PC-3 (cell line): ENCODE results near the gene FRZB.

Source experiments
- EZH2 ChIP-seq: fragments of 300-600 bp; sonication (generic); IDR thresholded peaks from one replicate; pipeline ENCODE4 v1.6.1; 2017; ENCODE audit warnings: antibody characterized with exemption, mild to moderate bottlenecking, low read length; ENCODE audit not compliant: unreplicated experiment
- TF ChIP-seq, protein P1 (sequence below): fragments of 300-600 bp; sonication (generic); conservative IDR thresholded peaks from 2 replicates; pipeline ENCODE4 v1.5.1; 2017; ENCODE audit warnings: antibody characterized with exemption, low read depth, mild to moderate bottlenecking, low read length

DNA sequence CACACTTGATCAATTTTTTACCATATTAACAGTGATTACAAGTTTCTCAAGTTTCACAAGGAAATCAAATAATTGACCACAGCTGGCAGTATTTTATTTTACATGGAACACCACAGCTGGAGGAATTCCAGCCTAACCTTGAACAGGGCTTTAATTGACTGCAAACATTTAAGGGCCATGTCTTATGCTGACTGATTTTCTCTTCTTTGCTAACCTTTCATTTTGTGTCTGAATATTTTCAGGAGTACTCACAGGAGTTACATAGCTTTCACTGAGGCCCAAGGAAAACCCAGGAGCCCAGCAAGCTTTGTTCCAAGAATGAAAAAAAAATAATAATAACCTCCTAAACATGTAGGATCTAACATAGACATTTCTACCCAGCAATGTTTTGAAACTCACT is 49.6 kb downstream of the FRZB start:
- TF ChIP-seq, protein P1, sequence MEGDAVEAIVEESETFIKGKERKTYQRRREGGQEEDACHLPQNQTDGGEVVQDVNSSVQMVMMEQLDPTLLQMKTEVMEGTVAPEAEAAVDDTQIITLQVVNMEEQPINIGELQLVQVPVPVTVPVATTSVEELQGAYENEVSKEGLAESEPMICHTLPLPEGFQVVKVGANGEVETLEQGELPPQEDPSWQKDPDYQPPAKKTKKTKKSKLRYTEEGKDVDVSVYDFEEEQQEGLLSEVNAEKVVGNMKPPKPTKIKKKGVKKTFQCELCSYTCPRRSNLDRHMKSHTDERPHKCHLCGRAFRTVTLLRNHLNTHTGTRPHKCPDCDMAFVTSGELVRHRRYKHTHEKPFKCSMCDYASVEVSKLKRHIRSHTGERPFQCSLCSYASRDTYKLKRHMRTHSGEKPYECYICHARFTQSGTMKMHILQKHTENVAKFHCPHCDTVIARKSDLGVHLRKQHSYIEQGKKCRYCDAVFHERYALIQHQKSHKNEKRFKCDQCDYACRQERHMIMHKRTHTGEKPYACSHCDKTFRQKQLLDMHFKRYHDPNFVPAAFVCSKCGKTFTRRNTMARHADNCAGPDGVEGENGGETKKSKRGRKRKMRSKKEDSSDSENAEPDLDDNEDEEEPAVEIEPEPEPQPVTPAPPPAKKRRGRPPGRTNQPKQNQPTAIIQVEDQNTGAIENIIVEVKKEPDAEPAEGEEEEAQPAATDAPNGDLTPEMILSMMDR, result no peak
- TF ChIP-seq EZH2, result no peak
